ENCODE results near the gene SOCS3.

DNA sequence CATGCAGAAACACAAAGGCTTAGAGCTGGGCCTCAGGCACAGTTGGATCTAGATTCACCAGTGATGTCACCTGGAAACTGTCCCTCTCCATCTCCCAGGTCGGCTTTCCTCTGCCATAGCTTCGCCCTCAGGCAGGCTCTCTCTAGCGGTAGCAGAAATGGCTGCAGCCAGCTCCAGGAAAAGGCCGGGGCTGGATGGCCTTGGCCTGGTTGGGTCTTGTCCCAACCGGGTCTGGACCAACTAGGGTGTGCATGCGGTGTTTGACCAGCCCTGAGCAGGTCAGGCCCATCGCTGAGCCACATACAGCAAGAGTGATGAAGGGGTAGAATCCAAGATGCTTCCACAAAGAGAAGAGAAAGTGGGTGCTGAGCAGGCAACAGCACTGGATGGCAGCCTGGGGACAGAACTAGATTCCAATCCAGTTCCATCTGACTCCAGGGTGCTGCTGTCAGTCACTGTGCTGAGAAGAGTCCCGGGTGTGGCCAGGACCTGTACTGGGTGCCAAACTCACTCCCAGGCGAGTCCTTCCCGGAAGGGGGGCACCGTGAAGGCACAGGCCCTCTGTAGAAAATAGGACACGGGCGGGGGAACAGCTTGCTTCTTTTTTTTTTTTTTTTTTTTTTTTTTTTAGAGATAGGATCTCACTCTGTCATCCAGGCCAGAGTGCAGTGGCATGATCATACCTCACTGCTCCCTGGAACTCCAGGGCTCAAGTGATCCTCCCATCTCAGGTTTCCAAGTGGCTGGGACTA, 51.8 kb downstream of the SOCS3 start:
- TF ChIP-seq SIN3A (IDR thresholded peaks at IDR 0.05; ENCODE audit: borderline replicate concordance, insufficient read depth, low read length), result no peak
- TF ChIP-seq, protein P1, sequence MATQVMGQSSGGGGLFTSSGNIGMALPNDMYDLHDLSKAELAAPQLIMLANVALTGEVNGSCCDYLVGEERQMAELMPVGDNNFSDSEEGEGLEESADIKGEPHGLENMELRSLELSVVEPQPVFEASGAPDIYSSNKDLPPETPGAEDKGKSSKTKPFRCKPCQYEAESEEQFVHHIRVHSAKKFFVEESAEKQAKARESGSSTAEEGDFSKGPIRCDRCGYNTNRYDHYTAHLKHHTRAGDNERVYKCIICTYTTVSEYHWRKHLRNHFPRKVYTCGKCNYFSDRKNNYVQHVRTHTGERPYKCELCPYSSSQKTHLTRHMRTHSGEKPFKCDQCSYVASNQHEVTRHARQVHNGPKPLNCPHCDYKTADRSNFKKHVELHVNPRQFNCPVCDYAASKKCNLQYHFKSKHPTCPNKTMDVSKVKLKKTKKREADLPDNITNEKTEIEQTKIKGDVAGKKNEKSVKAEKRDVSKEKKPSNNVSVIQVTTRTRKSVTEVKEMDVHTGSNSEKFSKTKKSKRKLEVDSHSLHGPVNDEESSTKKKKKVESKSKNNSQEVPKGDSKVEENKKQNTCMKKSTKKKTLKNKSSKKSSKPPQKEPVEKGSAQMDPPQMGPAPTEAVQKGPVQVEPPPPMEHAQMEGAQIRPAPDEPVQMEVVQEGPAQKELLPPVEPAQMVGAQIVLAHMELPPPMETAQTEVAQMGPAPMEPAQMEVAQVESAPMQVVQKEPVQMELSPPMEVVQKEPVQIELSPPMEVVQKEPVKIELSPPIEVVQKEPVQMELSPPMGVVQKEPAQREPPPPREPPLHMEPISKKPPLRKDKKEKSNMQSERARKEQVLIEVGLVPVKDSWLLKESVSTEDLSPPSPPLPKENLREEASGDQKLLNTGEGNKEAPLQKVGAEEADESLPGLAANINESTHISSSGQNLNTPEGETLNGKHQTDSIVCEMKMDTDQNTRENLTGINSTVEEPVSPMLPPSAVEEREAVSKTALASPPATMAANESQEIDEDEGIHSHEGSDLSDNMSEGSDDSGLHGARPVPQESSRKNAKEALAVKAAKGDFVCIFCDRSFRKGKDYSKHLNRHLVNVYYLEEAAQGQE (IDR thresholded peaks at IDR 0.05; ENCODE audit: insufficient read depth in 1 of 2, low read depth in 2 of 2, low read length in 2 of 2), result no peak
- TF ChIP-seq POLR2AphosphoS5 (IDR thresholded peaks at IDR 0.05; ENCODE audit: low read depth, low read length), result no peak

All from PFSK-1 (cell line).